ENCODE measurements around the gene FPGS. TPM values are rescaled to one million over a fixed set of nuclear protein-coding genes. Genes with fewer than 3 reads are reported as not detected.

The FPGS gene
- total and polyA plus RNA-seq, 2 of the 4 experiments (the other 2 are of a cell fraction) = 43.9 to 75.7 TPM

GRCh38 chr9:127783111-127784008, 19.3 kb upstream of the FPGS start:
- no peak overlapping the region for H3K4ac ChIP-seq (ENCODE audit: low read depth, low read length)
- peak overlapping the region; percentile 9 for H2AFZ ChIP-seq (replicated peaks; ENCODE audit: low read length, poor library complexity)
- no peak overlapping the region for H3K14ac ChIP-seq (replicated peaks; ENCODE audit: low read depth, low read length)
- H2AK5ac ChIP-seq (ENCODE audit: low read depth, low read length) = no peak overlapping the region
- H2BK5ac ChIP-seq (ENCODE audit: low read depth, low read length, poor library complexity, severe bottlenecking) = no peak overlapping the region
- peaks cover 24% of the 10 kb centered on the region for H4K20me1 ChIP-seq (ENCODE audit: insufficient read depth, low read length)
- no peaks in the 10 kb centered on the region for H3K9me1 ChIP-seq (ENCODE audit: insufficient read depth, low read length)
- ChIA-PET CTCF (interaction anchor here (0.7 kb wide), 1 partner anchor 70 kb away, joined by 3 read pairs; no protein-coding TSS in a partner anchor), POLR2A (ENCODE audit: unreplicated experiment) (no interaction called here)
- in situ Hi-C loops (cut with MboI; ENCODE audit: low sequenced_read_pairs) (loop anchor here (5.0 kb wide), 1 partner anchor 46 kb away; the partner anchor contains the start of gene TOR2A), intact Hi-C loops (cut with micrococcal nuclease) (no loop called here), dilution Hi-C loops (cut with HindIII; ENCODE audit: low sequenced_read_pairs, unreplicated experiment) (no loop called here)
- H4K5ac ChIP-seq (ENCODE audit: low read depth, low read length) = no peak overlapping the region
- WGBS, 2 experiments (ENCODE audit: extremely low coverage in 2 of 2, insufficient read length in 1 of 2) = 83% methylated on average over 6 of the region's 20 CpGs; no CpG with 5 or more reads in 1 of the 2 experiments
- DNase-seq (no peak), ATAC-seq (ENCODE audit: low read depth) (no peak)
- H3K4me1 ChIP-seq (ENCODE audit: control insufficient read depth, insufficient read depth, low read length) = no peaks in the 10 kb centered on the region; the same call in 1 of the 2 replicates
- no peak overlapping the region for H2BK15ac ChIP-seq (ENCODE audit: low read depth, low read length)
- BruUV-seq (replicated peaks) = no TSS peak
- no peak overlapping the region for H2AK9ac ChIP-seq (replicated peaks; ENCODE audit: low read depth, low read length, poor library complexity)
- H3K27me3 ChIP-seq (ENCODE audit: control insufficient read depth, insufficient read depth, low read length) = no peaks in the 10 kb centered on the region
- no peak overlapping the region for H4K8ac ChIP-seq (ENCODE audit: low read depth in 2 of 2, low read length in 2 of 2)
- no peak overlapping the region for H4K91ac ChIP-seq (ENCODE audit: insufficient read depth, low read depth, low read length)
- H3K79me1 ChIP-seq (ENCODE audit: low read depth in 1 of 2, low read length in 2 of 2) = peaks cover 6 to 22% of the 10 kb centered on the region in 2 experiments; a peak in 3 of 4 replicates
- H3K56ac ChIP-seq (ENCODE audit: extremely low read depth, insufficient read depth, low read length) = no peak overlapping the region
- H3K36me3 ChIP-seq (ENCODE audit: control insufficient read depth, insufficient read depth, low read length) = peaks cover 13% of the 10 kb centered on the region
- no peaks in the 10 kb centered on the region for H3K9me3 ChIP-seq (ENCODE audit: control insufficient read depth, insufficient read depth, low read length)
- H2BK20ac ChIP-seq (ENCODE audit: low read depth, low read length) = no peak overlapping the region
- H3K9ac ChIP-seq (ENCODE audit: low read depth, low read length) = no peak overlapping the region
- H3K4me3 ChIP-seq (ENCODE audit: insufficient read depth, low read depth, low read length) = no peak overlapping the region
- no peak overlapping the region for H3K23ac ChIP-seq (ENCODE audit: low read depth, low read length)
- no peak overlapping the region for H3K27ac ChIP-seq (ENCODE audit: insufficient read depth, low read length)
- H2BK120ac ChIP-seq (ENCODE audit: low read depth, low read length) = no peak overlapping the region
- no peak overlapping the region for H3K18ac ChIP-seq (ENCODE audit: low read depth, low read length)
- H3K4me2 ChIP-seq (ENCODE audit: low read depth, low read length) = no peak overlapping the region
- no peak for TF ChIP-seq POLR2A (IDR thresholded peaks at IDR 0.05; ENCODE audit: low read depth, low read length)
- TF ChIP-seq FOS (IDR thresholded peaks at IDR 0.05; ENCODE audit: low read depth, low read length) = no peak
- no peak for TF ChIP-seq SMC3 (IDR thresholded peaks at IDR 0.05; ENCODE audit: low read depth, low read length)
- TF ChIP-seq CEBPB (IDR thresholded peaks at IDR 0.05; ENCODE audit: low read depth, low read length) = no peak
- TF ChIP-seq RFX5 (IDR thresholded peaks at IDR 0.05; ENCODE audit: low read depth, low read length) = no peak
- TF ChIP-seq, protein P1, sequence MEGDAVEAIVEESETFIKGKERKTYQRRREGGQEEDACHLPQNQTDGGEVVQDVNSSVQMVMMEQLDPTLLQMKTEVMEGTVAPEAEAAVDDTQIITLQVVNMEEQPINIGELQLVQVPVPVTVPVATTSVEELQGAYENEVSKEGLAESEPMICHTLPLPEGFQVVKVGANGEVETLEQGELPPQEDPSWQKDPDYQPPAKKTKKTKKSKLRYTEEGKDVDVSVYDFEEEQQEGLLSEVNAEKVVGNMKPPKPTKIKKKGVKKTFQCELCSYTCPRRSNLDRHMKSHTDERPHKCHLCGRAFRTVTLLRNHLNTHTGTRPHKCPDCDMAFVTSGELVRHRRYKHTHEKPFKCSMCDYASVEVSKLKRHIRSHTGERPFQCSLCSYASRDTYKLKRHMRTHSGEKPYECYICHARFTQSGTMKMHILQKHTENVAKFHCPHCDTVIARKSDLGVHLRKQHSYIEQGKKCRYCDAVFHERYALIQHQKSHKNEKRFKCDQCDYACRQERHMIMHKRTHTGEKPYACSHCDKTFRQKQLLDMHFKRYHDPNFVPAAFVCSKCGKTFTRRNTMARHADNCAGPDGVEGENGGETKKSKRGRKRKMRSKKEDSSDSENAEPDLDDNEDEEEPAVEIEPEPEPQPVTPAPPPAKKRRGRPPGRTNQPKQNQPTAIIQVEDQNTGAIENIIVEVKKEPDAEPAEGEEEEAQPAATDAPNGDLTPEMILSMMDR (conservative IDR thresholded peaks at IDR 0.05; ENCODE audit: low read depth, low read length) = no peak
- no peak for TF ChIP-seq CHD1 (IDR thresholded peaks at IDR 0.05; ENCODE audit: low read depth, low read length)
- no peak for TF ChIP-seq ELK1 (IDR thresholded peaks at IDR 0.05; ENCODE audit: borderline replicate concordance, low read depth, low read length)
- TF ChIP-seq NFE2L2 (IDR thresholded peaks at IDR 0.05; ENCODE audit: low read depth, low read length) = no peak
- no peak for TF ChIP-seq MAZ (IDR thresholded peaks at IDR 0.05; ENCODE audit: borderline replicate concordance, low read depth, low read length)
- no peak for TF ChIP-seq BHLHE40 (IDR thresholded peaks at IDR 0.05; ENCODE audit: low read depth, low read length)
- TF ChIP-seq RCOR1 (IDR thresholded peaks at IDR 0.05; ENCODE audit: insufficient replicate concordance, low read length) = no peak
- no peak for TF ChIP-seq USF2 (IDR thresholded peaks at IDR 0.05; ENCODE audit: low read depth, low read length)
- TF ChIP-seq MXI1 (IDR thresholded peaks at IDR 0.05; ENCODE audit: borderline replicate concordance, low read depth, low read length) = no peak
